ENCODE measurements around the gene P2RY12. TPM values are rescaled to one million over a fixed set of nuclear protein-coding genes. Genes with fewer than 3 reads are reported as not detected.

Gene P2RY12
- total and polyA plus RNA-seq, 9 of the 15 experiments (the other 6 are each of a cell fraction or from before 2014, with no cell fraction given), result not detected

DNA sequence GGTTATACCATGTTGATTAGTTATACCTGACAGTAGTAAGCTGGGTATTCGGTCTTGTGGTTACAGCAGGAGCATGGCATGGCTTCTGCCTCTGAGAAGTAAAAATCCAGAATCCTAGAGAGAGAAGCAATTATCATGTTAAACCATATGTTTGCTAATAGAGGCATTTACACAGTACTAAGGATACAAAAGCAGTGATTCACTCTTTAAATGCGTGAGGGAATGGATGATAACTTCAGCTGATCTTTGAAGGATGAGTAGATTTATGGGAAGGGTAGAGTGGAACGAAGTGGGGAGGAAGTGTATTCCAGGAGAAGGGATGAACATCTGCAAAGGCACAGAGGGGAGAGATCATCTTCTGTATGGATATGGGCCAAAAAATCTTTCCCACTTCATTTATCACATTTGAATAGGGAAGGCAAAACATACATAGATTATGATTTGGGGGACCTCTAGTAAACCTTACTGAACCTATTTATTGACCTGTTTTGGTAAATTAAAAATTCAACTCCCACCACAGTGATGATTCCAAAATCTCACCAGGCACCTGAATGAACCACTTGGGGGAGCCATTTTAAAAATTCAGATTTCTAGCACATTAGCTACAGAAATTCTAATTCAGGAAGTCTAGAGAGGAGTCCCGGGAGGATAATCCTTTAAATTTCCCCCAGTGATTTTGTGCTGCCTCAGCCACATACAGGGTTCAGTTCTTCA lies 41.2 kb upstream of the P2RY12 start:
- intact Hi-C loops (cut with micrococcal nuclease) (no loop called here), in situ Hi-C loops (cut with MboI) (no loop called here)
- Histone ChIP-seq H3K79me2 (ENCODE audit: control insufficient read depth, insufficient read depth, low read length) (no peaks in the 10 kb centered on the region), H3K27ac (ENCODE audit: extremely low read depth, low read depth, low read length) (no peak overlapping the region), H3K4me3 (no peak overlapping the region), H3K9me1 (ENCODE audit: control insufficient read depth, insufficient read depth, low read length) (no peaks in the 10 kb centered on the region), H3K9ac (ENCODE audit: insufficient read depth in 1 of 2, low read depth in 2 of 2, low read length in 2 of 2) (no peak overlapping the region), H3K27me3 (ENCODE audit: control insufficient read depth in 2 of 2, insufficient read depth in 2 of 2, low read length in 2 of 2) (peaks cover 0 to 5% of the 10 kb centered on the region in 2 experiments; a peak in 1 of 5 replicates), H3K4me1 (replicated peaks in 1 of 2; ENCODE audit: control insufficient read depth in 2 of 2, insufficient read depth in 2 of 2, low read length in 2 of 2) (no peaks in the 10 kb centered on the region; a peak in 3 of 5 replicates), H4K20me1 (replicated peaks; ENCODE audit: control insufficient read depth, insufficient read depth, low read length) (no peaks in the 10 kb centered on the region), H3K4me2 (ENCODE audit: insufficient read depth, low read length) (no peak overlapping the region), H3K36me3 (ENCODE audit: control insufficient read depth, insufficient read depth, low read length) (no peaks in the 10 kb centered on the region), H2AFZ (ENCODE audit: low read depth, low read length) (peak overlapping the region; percentile 67), H3K9me3 (replicated peaks; ENCODE audit: control insufficient read depth, insufficient read depth, low read depth, low read length) (no peaks in the 10 kb centered on the region)
- ChIA-PET POLR2A (interaction anchor here (0.7 to 1.1 kb wide), 2 partner anchors 9 to 12 kb away, joined by 3 read pairs; no protein-coding TSS in a partner anchor), CTCF (ENCODE audit: low intra/inter-chr PET ratio) (no interaction called here)
- ATAC-seq, result peak; percentile 55
- BruUV-seq (replicated peaks), result no TSS peak
- FAIRE-seq, result no peak
- peak in 1 of 4 experiments; percentile 21 for DNase-seq (ENCODE audit: extremely low read depth in 1 of 4, low spot score in 3 of 4)
- WGBS (ENCODE audit: insufficient coverage, low coverage, missing lambda C conversion rate), result 10% methylated on average over 4 of the region's 4 CpGs
- TF ChIP-seq ZNF316 (IDR thresholded peaks at IDR 0.05) (no peak), NCOR1 (IDR thresholded peaks at IDR 0.05) (no peak), SMAD1 (IDR thresholded peaks at IDR 0.05; ENCODE audit: low read depth, low read length, partially characterized antibody) (no peak), BCLAF1 (IDR thresholded peaks at IDR 0.05; ENCODE audit: borderline replicate concordance in 1 of 2, control insufficient read depth in 1 of 2, low read depth in 2 of 2, low read length in 1 of 2) (no peak), ZNF444 (CRISPR knock-in tag; IDR thresholded peaks at IDR 0.05) (no peak), ZNF699 (CRISPR knock-in tag; IDR thresholded peaks at IDR 0.05; ENCODE audit: insufficient replicate concordance) (no peak), ZFX (CRISPR knock-in tag; IDR thresholded peaks at IDR 0.05) (no peak), ZNF644 (tag; IDR thresholded peaks at IDR 0.05; ENCODE audit: low read depth) (no peak), RAD21 (CRISPR knock-in tag; conservative IDR thresholded peaks at IDR 0.05 in 1 of 2, IDR thresholded peaks at IDR 0.05 in 1 of 2) (peak in 1 of 2 experiments; percentile 35; a peak in 2 of 4 replicates), FOSL1 (tag; conservative IDR thresholded peaks at IDR 0.05) (no peak), TEAD2 (tag; IDR thresholded peaks at IDR 0.05) (no peak), HNRNPLL (IDR thresholded peaks at IDR 0.05; ENCODE audit: low read depth, low read length, poor library complexity, severe bottlenecking) (no peak), ATF3 (IDR thresholded peaks at IDR 0.05) (no peak), ATF3 (CRISPR knock-in tag; conservative IDR thresholded peaks at IDR 0.05) (no peak), CHD2 (IDR thresholded peaks at IDR 0.05; ENCODE audit: low read depth, low read length) (no peak), CBX1 (IDR thresholded peaks at IDR 0.05; ENCODE audit: low read depth) (no peak)
- TF ChIP-seq, protein P1, sequence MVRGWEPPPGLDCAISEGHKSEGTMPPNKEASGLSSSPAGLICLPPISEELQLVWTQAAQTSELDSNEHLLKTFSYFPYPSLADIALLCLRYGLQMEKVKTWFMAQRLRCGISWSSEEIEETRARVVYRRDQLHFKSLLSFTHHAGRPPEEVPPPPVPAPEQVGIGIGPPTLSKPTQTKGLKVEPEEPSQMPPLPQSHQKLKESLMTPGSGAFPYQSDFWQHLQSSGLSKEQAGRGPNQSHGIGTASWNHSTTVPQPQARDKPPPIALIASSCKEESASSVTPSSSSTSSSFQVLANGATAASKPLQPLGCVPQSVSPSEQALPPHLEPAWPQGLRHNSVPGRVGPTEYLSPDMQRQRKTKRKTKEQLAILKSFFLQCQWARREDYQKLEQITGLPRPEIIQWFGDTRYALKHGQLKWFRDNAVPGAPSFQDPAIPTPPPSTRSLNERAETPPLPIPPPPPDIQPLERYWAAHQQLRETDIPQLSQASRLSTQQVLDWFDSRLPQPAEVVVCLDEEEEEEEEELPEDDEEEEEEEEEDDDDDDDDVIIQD (CRISPR knock-in tag; IDR thresholded peaks at IDR 0.05), result no peak

All from K562 (cell line).